ENCODE data around the gene OXER1. TPM values are rescaled to one million over a fixed set of nuclear protein-coding genes. Genes with fewer than 3 reads are reported as not detected.

OXER1 gene
- polyA plus RNA-seq, 3 donors, result 6.2 to 7.9 (median 6.6) TPM

DNA sequence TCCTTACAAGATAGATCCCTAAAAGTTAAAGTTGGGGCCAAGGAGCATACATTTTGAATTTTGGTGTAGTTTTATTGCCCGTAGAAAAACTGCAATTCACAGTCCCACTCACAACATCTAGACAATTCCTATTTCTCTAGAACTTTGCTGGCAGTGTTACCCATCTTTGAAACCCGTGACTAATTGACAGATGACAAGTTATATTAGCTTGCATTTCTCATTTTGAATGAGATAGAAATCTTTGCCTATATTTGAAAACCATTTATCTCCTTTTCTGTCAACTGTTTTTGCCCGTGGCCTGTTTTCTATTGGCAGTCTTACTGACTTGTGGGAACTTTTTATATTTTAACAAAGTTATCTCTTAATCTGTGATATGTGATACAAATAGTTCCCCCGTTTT is 50.0 kb downstream of the OXER1 start:
- DNase-seq (ENCODE audit: low read depth in 3 of 3, low spot score in 2 of 3), result no peak

DNA sequence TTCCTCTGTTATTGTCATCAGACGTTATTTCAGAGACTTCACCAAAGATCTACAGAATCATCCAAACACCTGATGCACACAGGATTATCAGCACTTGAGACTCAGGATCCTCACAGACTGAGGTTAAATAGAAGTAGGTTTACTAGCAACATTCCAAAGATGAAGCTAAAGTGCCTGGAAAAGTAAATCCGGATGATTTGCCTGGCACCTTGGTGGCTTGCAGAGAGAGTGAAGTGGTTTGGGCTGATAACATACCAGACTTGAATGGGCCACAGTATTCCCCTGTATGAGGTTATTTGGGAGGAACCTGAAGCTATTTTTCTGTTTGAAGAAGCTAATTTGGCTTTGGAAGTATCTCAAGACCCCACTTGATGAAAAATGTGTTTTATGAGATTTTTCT is 51.0 kb downstream of the OXER1 start:
- DNase-seq (ENCODE audit: low read depth in 3 of 3, low spot score in 2 of 3), result no peak

Other genes with a start within 250 kb of the OXER1 start
- 10 to 100 TPM; 69.0 to 78.7 (median 75.3) TPM for gene MTA3, start 195.5 kb downstream of the OXER1 start, polyA plus RNA-seq (ENCODE audit: insufficient read length in 3 of 3)
- gene HAAO, start 28.4 kb upstream of the OXER1 start, polyA plus RNA-seq (ENCODE audit: insufficient read length in 3 of 3), result 10 to 100 TPM; 31.5 to 40.5 (median 38.4) TPM